HCT116 (cell line): ENCODE data around the gene SIN3B.

Experiments
- ATF3 ChIP-seq: IDR thresholded peaks from 2 replicates; pipeline ENCODE4 v1.6.1; 2012
- CEBPB ChIP-seq: IDR thresholded peaks from 2 replicates; pipeline ENCODE4 v1.6.1; 2012; ENCODE audit warnings: low read depth
- CTCF ChIP-seq, 3 experiments: fragments of 200-600 bp in 1 of 3; sonication (generic) in 1 of 3; IDR thresholded peaks in 2 of 3; conservative IDR thresholded peaks in 1 of 3; 2 replicates each; pipeline ENCODE4 v1.5.1; 2012 to 2017; ENCODE audit warnings: low read depth in 2 of 3, low read length in 2 of 3, antibody characterized with exemption in 1 of 3, borderline replicate concordance in 1 of 3, control low read depth in 1 of 3, mild to moderate bottlenecking in 1 of 3, mixed read lengths in 1 of 3, mixed run types in 1 of 3, moderate library complexity in 1 of 3; ENCODE audit not compliant: insufficient read depth in 1 of 3
- EGR1 ChIP-seq: IDR thresholded peaks from 2 replicates; pipeline ENCODE4 v1.6.1; 2012; ENCODE audit warnings: low read depth

GRCh38 chr19:16791942-16792341 lies 37.3 kb upstream of the SIN3B start:
- TF ChIP-seq CTCF (IDR thresholded peaks at IDR 0.05 in 2 of 3, conservative IDR thresholded peaks at IDR 0.05 in 1 of 3; ENCODE audit: borderline replicate concordance in 1 of 3, insufficient read depth in 1 of 3, low read depth in 2 of 3, low read length in 2 of 3) (no peak), EGR1 (no peak), ATF3 (no peak), CEBPB (no peak)
